Cardiac muscle cell (in vitro differentiated cells and primary cell): Measurements from ENCODE around the gene SRP14. TPM values are rescaled to one million over a fixed set of nuclear protein-coding genes. Genes with fewer than 3 reads are reported as not detected.

Experiments
- DNase-seq, 2 donors: peaks; one replicate each; pipeline versions ENCODE4 v3.0.0 to v3.0.0-alpha.2; 2010 to 2017; ENCODE audit warnings: low read depth in 1 of 2, low spot score in 1 of 2
- H3K27ac ChIP-seq: fragments of 200-600 bp; sonication (generic); 2 replicates; pipeline ENCODE4 v1.5.1; 2016
- H3K27me3 ChIP-seq: fragments of 200-600 bp; sonication (generic); 2 replicates; pipeline ENCODE4 v1.6.0; 2016; ENCODE audit warnings: control low read depth
- H3K36me3 ChIP-seq: fragments of 200-600 bp; sonication (generic); 2 replicates; pipeline ENCODE4 v1.5.1; 2016; ENCODE audit warnings: control low read depth
- H3K4me1 ChIP-seq: fragments of 200-600 bp; sonication (generic); 2 replicates; pipeline ENCODE4 v1.8.1; 2017; ENCODE audit warnings: low read depth, mild to moderate bottlenecking, mixed run types
- H3K4me3 ChIP-seq: fragments of 200-600 bp; sonication (generic); 2 replicates; pipeline ENCODE4 v1.5.1; 2016; ENCODE audit warnings: mild to moderate bottlenecking
- H3K9me3 ChIP-seq: fragments of 200-600 bp; sonication (generic); 2 replicates; pipeline ENCODE4 v1.5.1; 2017; ENCODE audit warnings: low read depth, mild to moderate bottlenecking, control low read depth
- polyA plus RNA-seq: library from polyadenylated mRNA; unstranded; fragments of >200 nt; fragmentation: Nextera tagmentation; extraction: Ambion mirVana; gene quantifications from 2 replicates; pipeline ENCODE4 v1.2.1, GENCODE V29; 2016
- total RNA-seq: library from RNA; depleted of rRNA; stranded (reverse); fragments of >200 nt; gene quantifications from 2 replicates; pipeline ENCODE4 v1.2.3, GENCODE V29; 2016
- TF ChIP-seq, protein P1 (sequence below): IDR thresholded peaks from 2 replicates; pipeline ENCODE4 v1.5.1; 2012; ENCODE audit warnings: low read depth, mild to moderate bottlenecking, low read length

The SRP14 gene
- total and polyA plus RNA-seq, 2 experiments from 2014 or later: 691 to 1,525 TPM

- no peak overlapping the region for H3K27ac ChIP-seq
- TF ChIP-seq, protein P1, sequence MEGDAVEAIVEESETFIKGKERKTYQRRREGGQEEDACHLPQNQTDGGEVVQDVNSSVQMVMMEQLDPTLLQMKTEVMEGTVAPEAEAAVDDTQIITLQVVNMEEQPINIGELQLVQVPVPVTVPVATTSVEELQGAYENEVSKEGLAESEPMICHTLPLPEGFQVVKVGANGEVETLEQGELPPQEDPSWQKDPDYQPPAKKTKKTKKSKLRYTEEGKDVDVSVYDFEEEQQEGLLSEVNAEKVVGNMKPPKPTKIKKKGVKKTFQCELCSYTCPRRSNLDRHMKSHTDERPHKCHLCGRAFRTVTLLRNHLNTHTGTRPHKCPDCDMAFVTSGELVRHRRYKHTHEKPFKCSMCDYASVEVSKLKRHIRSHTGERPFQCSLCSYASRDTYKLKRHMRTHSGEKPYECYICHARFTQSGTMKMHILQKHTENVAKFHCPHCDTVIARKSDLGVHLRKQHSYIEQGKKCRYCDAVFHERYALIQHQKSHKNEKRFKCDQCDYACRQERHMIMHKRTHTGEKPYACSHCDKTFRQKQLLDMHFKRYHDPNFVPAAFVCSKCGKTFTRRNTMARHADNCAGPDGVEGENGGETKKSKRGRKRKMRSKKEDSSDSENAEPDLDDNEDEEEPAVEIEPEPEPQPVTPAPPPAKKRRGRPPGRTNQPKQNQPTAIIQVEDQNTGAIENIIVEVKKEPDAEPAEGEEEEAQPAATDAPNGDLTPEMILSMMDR: no peak
- H3K36me3 ChIP-seq: peaks cover 47% of the 10 kb centered on the region
- no peaks in the 10 kb centered on the region for H3K27me3 ChIP-seq
- DNase-seq: no peak
- no peaks in the 10 kb centered on the region for H3K4me1 ChIP-seq
- H3K9me3 ChIP-seq: no peaks in the 10 kb centered on the region
- no peak overlapping the region for H3K4me3 ChIP-seq
Measured at GRCh38 chr15:40003116-40003916, 35.7 kb downstream of the SRP14 start.

- DNase-seq: peak in 1 of 2 donors; percentile 3
- no peaks in the 10 kb centered on the region for H3K27me3 ChIP-seq
- H3K36me3 ChIP-seq: peaks cover 44% of the 10 kb centered on the region
- H3K27ac ChIP-seq: no peak overlapping the region
- no peaks in the 10 kb centered on the region for H3K4me1 ChIP-seq
- no peak overlapping the region for H3K4me3 ChIP-seq
- no peaks in the 10 kb centered on the region for H3K9me3 ChIP-seq
- TF ChIP-seq, protein P1: no peak
Measured at GRCh38 chr15:40002295-40002694, 36.7 kb downstream of the SRP14 start.

DNA sequence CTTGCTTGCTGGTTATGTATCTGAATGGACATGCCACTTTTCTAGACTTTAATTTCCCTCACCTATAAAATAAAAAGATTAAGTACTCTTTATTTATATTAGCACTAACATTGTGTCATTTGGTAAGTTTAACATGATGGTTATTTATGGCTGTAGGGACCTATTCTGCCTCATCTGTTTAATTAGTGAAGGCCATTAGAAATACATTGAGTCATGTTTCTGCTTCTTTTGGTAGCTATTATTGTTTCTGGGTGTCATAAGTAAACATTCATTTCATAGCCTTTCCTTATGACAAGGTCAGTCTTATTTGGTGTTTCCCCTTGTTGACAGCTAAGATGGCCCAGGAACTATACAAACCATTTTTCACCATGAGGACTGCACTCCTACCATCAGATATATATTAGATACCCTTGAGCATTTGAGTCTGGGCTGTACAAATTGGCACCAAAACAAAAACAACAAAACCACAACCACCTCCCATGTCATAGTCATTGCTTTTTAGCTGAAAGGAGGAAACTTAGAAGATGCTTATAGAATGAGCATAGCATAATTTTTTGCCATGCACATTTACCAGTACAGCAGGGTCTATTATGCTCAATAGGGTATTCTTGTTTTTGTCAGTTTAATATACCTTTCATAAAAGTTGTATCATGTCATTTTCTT, 39.3 kb downstream of the SRP14 start:
- no peaks in the 10 kb centered on the region for H3K27me3 ChIP-seq
- H3K4me3 ChIP-seq: no peak overlapping the region
- peaks cover 28% of the 10 kb centered on the region for H3K36me3 ChIP-seq
- TF ChIP-seq, protein P1: no peak
- no peaks in the 10 kb centered on the region for H3K4me1 ChIP-seq
- H3K27ac ChIP-seq: no peak overlapping the region
- DNase-seq: peak in 1 of 2 donors; percentile 5
- no peaks in the 10 kb centered on the region for H3K9me3 ChIP-seq

DNA sequence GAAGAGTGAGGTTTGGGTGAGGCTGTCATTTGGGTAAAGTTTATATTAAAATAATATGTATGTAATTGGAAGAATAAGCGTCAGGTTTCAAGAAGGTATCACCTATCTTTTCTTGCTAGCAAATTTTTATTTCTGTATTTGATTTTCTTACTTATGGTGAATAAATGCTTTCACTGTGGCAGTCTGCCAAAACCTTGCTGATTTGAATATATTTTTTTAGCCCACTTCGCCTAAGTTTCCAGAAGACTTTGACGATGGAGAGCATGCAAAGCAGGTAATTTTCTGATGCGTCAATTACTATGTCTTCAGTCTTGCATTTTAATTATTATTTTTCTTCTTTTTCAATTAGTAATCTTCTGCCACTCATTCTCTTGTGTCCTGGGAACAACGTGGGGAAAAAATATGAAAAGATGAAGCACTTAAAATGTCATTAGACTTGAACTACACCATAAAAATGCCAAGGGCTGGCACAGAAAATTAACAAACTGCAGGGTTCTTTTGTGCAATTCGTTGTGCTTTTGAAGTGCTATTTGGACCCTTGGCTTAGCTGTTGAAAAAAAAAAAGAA, 40.4 kb downstream of the SRP14 start:
- TF ChIP-seq, protein P1: no peak
- Histone ChIP-seq H3K9me3 (no peaks in the 10 kb centered on the region), H3K4me1 (no peaks in the 10 kb centered on the region), H3K4me3 (no peak overlapping the region), H3K36me3 (peaks cover 26% of the 10 kb centered on the region), H3K27me3 (no peaks in the 10 kb centered on the region), H3K27ac (no peak overlapping the region)
- DNase-seq: no peak

DNA sequence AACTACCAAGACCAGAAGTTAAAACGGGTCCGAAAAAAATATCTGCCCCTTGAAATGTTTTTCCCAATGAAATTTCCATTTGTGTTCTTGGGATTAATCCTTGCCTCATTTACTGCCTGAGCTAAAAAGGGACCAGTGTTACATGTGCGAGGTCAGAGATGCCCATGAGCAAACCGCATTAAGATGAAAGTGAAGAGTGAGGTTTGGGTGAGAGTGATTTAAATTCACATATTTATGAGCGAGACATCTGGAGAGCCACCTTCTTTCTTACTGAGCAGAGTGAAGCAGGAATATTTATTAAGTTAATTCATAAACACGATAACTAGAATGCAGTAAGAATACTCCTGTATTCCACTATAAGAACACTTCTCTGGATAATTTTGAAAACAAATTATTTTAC, 41.3 kb downstream of the SRP14 start:
- Histone ChIP-seq H3K36me3 (peaks cover 24% of the 10 kb centered on the region), H3K4me1 (no peaks in the 10 kb centered on the region), H3K4me3 (no peak overlapping the region), H3K27ac (no peak overlapping the region), H3K27me3 (no peaks in the 10 kb centered on the region), H3K9me3 (no peaks in the 10 kb centered on the region)
- no peak for DNase-seq
- TF ChIP-seq, protein P1: no peak
